H1 (cell line): ENCODE data around the gene GLP1R. TPM values are rescaled to one million over a fixed set of nuclear protein-coding genes. Genes with fewer than 3 reads are reported as not detected.

Experiments
- CTCF ChIA-PET: fragments of 300-600 bp; sonication (Branson Sonifier 250); formaldehyde crosslinking; loops from one replicate; lab custom pipeline; 2021; ENCODE audit not compliant: partially characterized antibody; lab: Charles Lee
- POLR2A ChIA-PET: fragments of 300-600 bp; sonication (Branson Sonifier 250); formaldehyde crosslinking; loops from one replicate; lab custom pipeline; 2021; ENCODE audit warnings: inconsistent platforms; ENCODE audit not compliant: partially characterized antibody; lab: Charles Lee
- DNase-seq, 2 experiments: peaks; one replicate each; pipeline versions ENCODE4 v3.0.0 to v3.0.0-alpha.2; 2010 to 2022; ENCODE audit warnings: low spot score in 2 of 2, low read depth in 1 of 2, mixed read lengths in 1 of 2
- FAIRE-seq: peaks from 2 replicates; lab custom pipeline; 2011; peaks lifted over from hg19 to GRCh38; lab: Jason Lieb, UNC
- H2AFZ ChIP-seq: 2 replicates; pipeline ENCODE4 v1.8.1; 2012; ENCODE audit warnings: low read length, inconsistent platforms
- H2AK5ac ChIP-seq: 2 replicates; pipeline ENCODE4 v1.6.1; 2013; ENCODE audit warnings: low read depth, low read length
- H2BK120ac ChIP-seq: replicated peaks from 2 replicates; pipeline ENCODE3; 2013; ENCODE audit warnings: low read depth, low read length, inconsistent platforms
- H2BK12ac ChIP-seq: 2 replicates; pipeline ENCODE4 v1.6.1; 2013; ENCODE audit warnings: low read depth, low read length
- H2BK15ac ChIP-seq: 2 replicates; pipeline ENCODE4 v1.6.1; 2013; ENCODE audit warnings: low read length
- H2BK20ac ChIP-seq: 2 replicates; pipeline ENCODE4 v1.6.1; 2013; ENCODE audit warnings: low read length
- H2BK5ac ChIP-seq: 2 replicates; pipeline ENCODE4 v1.6.1; 2013; ENCODE audit warnings: low read depth, low read length
- H3K14ac ChIP-seq: 2 replicates; pipeline ENCODE4 v1.6.1; 2013; ENCODE audit warnings: inconsistent platforms; ENCODE audit not compliant: insufficient read length
- H3K18ac ChIP-seq: 2 replicates; pipeline ENCODE4 v1.6.1; 2013; ENCODE audit warnings: low read length; ENCODE audit errors: extremely low read depth
- H3K23ac ChIP-seq: 2 replicates; pipeline ENCODE4 v1.6.1; 2013; ENCODE audit warnings: inconsistent platforms; ENCODE audit not compliant: insufficient read length
- H3K23me2 ChIP-seq: 2 replicates; pipeline ENCODE4 v1.6.1; 2013; ENCODE audit warnings: low read depth, low read length
- H3K27ac ChIP-seq: 2 replicates; pipeline ENCODE4 v1.6.1; 2011; ENCODE audit warnings: low read depth, low read length, inconsistent platforms
- H3K27me3 ChIP-seq, 4 experiments: replicated peaks in 1 of 4; 1 replicate in 1 of 4; 2 replicates in 3 of 4; pipeline versions ENCODE4 v1.6.1 to v1.8.1; 2011 to 2013; ENCODE audit warnings: low read length in 3 of 4, mild to moderate bottlenecking in 3 of 4, inconsistent platforms in 2 of 4, mixed read lengths in 2 of 4, moderate library complexity in 1 of 4; ENCODE audit not compliant: control insufficient read depth in 3 of 4, insufficient read depth in 3 of 4; ENCODE audit errors: extremely low read depth in 1 of 4
- H3K36me3 ChIP-seq, 4 experiments: 2 replicates each; pipeline versions ENCODE4 v1.6.1 to v1.8.1; 2011 to 2013; ENCODE audit warnings: mild to moderate bottlenecking in 4 of 4, low read length in 3 of 4, moderate library complexity in 2 of 4, control low read depth in 1 of 4, inconsistent platforms in 1 of 4; ENCODE audit not compliant: insufficient read depth in 4 of 4, control insufficient read depth in 2 of 4
- H3K4ac ChIP-seq: replicated peaks from 2 replicates; pipeline ENCODE3; 2013; ENCODE audit warnings: low read length, low read depth, mixed read lengths, inconsistent platforms; ENCODE audit not compliant: insufficient read length
- H3K4me1 ChIP-seq, 4 experiments: replicated peaks in 1 of 4; 1 replicate in 1 of 4; 2 replicates in 3 of 4; pipeline versions ENCODE4 v1.6.1 to v1.8.1; 2011 to 2013; ENCODE audit warnings: low read length in 3 of 4, inconsistent platforms in 2 of 4, mixed read lengths in 1 of 4; ENCODE audit not compliant: insufficient read depth in 4 of 4, control insufficient read depth in 3 of 4
- H3K4me2 ChIP-seq, 2 experiments: 2 replicates each; pipeline versions ENCODE4 v1.6.1 to v1.8.1; 2011 to 2013; ENCODE audit warnings: low read depth in 2 of 2, low read length in 2 of 2, control low read depth in 1 of 2, inconsistent platforms in 1 of 2, mild to moderate bottlenecking in 1 of 2; ENCODE audit not compliant: insufficient read depth in 1 of 2
- H3K4me3 ChIP-seq, 4 experiments: fragments of 200-600, 300-600 bp in 1 of 4; sonication (generic), shearing (Covaris generic), sonication (Bioruptor Twin) in 1 of 4; 2 replicates each; pipeline versions ENCODE4 v1.5.1 to v1.8.1; 2011 to 2016; ENCODE audit warnings: low read length in 4 of 4, low read depth in 3 of 4, control low read depth in 2 of 4, inconsistent platforms in 2 of 4, mild to moderate bottlenecking in 2 of 4, mixed read lengths in 1 of 4, moderate library complexity in 1 of 4; ENCODE audit not compliant: insufficient read depth in 2 of 4; ENCODE audit errors: extremely low read depth in 1 of 4
- H3K56ac ChIP-seq: replicated peaks from 2 replicates; pipeline ENCODE3; 2013; ENCODE audit warnings: low read depth, mild to moderate bottlenecking, mixed read lengths, low read length, inconsistent platforms; ENCODE audit not compliant: insufficient read length
- H3K79me1 ChIP-seq: 2 replicates; pipeline ENCODE4 v1.6.1; 2013; ENCODE audit warnings: low read depth, low read length, control low read depth
- H3K79me2 ChIP-seq, 2 experiments: 2 replicates each; pipeline versions ENCODE4 v1.6.1 to v1.8.1; 2012 to 2013; ENCODE audit warnings: low read length in 2 of 2, mild to moderate bottlenecking in 2 of 2, inconsistent platforms in 1 of 2; ENCODE audit not compliant: insufficient read depth in 2 of 2, control insufficient read depth in 1 of 2
- H3K9ac ChIP-seq, 4 experiments: replicated peaks in 1 of 4; 1 replicate in 1 of 4; 2 replicates in 3 of 4; pipeline versions ENCODE4 v1.6.1 to v1.8.1; 2011 to 2013; ENCODE audit warnings: low read depth in 3 of 4, low read length in 3 of 4, control low read depth in 2 of 4, mild to moderate bottlenecking in 2 of 4, moderate library complexity in 2 of 4, inconsistent platforms in 1 of 4; ENCODE audit errors: extremely low read depth in 1 of 4
- H3K9me3 ChIP-seq, 2 experiments: 2 replicates each; pipeline versions ENCODE4 v1.6.1 to v1.8.1; 2012 to 2013; ENCODE audit warnings: mild to moderate bottlenecking in 2 of 2, moderate library complexity in 2 of 2, control low read depth in 1 of 2, inconsistent platforms in 1 of 2, low read depth in 1 of 2, low read length in 1 of 2, mixed read lengths in 1 of 2; ENCODE audit not compliant: insufficient read depth in 2 of 2
- H4K20me1 ChIP-seq, 2 experiments: replicated peaks in 1 of 2; 2 replicates each; pipeline versions ENCODE3 to v1.8.1; 2011 to 2013; ENCODE audit warnings: inconsistent platforms in 2 of 2, low read length in 2 of 2, mild to moderate bottlenecking in 1 of 2; ENCODE audit not compliant: insufficient read depth in 2 of 2, control insufficient read depth in 1 of 2
- H4K5ac ChIP-seq: 2 replicates; pipeline ENCODE4 v1.6.1; 2013; ENCODE audit warnings: low read length, low read depth, mixed read lengths, inconsistent platforms; ENCODE audit not compliant: insufficient read length
- H4K8ac ChIP-seq: 2 replicates; pipeline ENCODE4 v1.8.0; 2013; ENCODE audit warnings: mild to moderate bottlenecking, moderate library complexity, low read length, inconsistent platforms; ENCODE audit not compliant: insufficient read depth; ENCODE audit errors: extremely low read depth
- H4K91ac ChIP-seq: replicated peaks from 2 replicates; pipeline ENCODE3; 2013; ENCODE audit warnings: low read length, mixed read lengths, inconsistent platforms; ENCODE audit not compliant: insufficient read length
- BRCA1 ChIP-seq: IDR thresholded peaks from 2 replicates; pipeline ENCODE4 v1.6.1; 2012; ENCODE audit warnings: low read depth, low read length, improper control_type of control experiment
- HDAC2 ChIP-seq, 2 experiments: fragments of 300-600 bp in 1 of 2; sonication (generic) in 1 of 2; IDR thresholded peaks; 2 replicates each; pipeline ENCODE4 v1.6.1; 2011 to 2012; ENCODE audit warnings: low read depth in 2 of 2, low read length in 2 of 2, mild to moderate bottlenecking in 2 of 2, moderate library complexity in 2 of 2, borderline replicate concordance in 1 of 2, inconsistent platforms in 1 of 2
- JUN ChIP-seq: IDR thresholded peaks from 2 replicates; pipeline ENCODE4 v1.6.1; 2011; ENCODE audit warnings: low read depth, mild to moderate bottlenecking, improper control_type of control experiment, low read length
- JUND ChIP-seq: IDR thresholded peaks from 2 replicates; pipeline ENCODE4 v1.6.1; 2011; ENCODE audit warnings: mild to moderate bottlenecking, improper control_type of control experiment, low read length
- KDM1A ChIP-seq: fragments of 200-600, 300-600 bp; sonication (generic); IDR thresholded peaks from 2 replicates; pipeline ENCODE4 v1.7.1; 2016; ENCODE audit warnings: mild to moderate bottlenecking, low read length, borderline replicate concordance
- KDM5A ChIP-seq: fragments of 200-600 bp; IDR thresholded peaks from 2 replicates; pipeline ENCODE4 v1.7.1; 2012; ENCODE audit warnings: mild to moderate bottlenecking, low read length, inconsistent platforms, mixed read lengths
- RBBP5 ChIP-seq: IDR thresholded peaks from 2 replicates; pipeline ENCODE4 v1.7.1; 2012; ENCODE audit warnings: low read depth, mild to moderate bottlenecking, inconsistent platforms, low read length, moderate library complexity, borderline replicate concordance
- RFX5 ChIP-seq: IDR thresholded peaks from 2 replicates; pipeline ENCODE4 v1.6.1; 2011; ENCODE audit warnings: low read depth, low read length, improper control_type of control experiment, borderline replicate concordance
- RXRA ChIP-seq: IDR thresholded peaks from 2 replicates; pipeline ENCODE4 v1.6.1; 2011; ENCODE audit warnings: low read depth, mild to moderate bottlenecking, low read length, moderate library complexity; ENCODE audit not compliant: insufficient read depth
- SIN3A ChIP-seq, 2 experiments: IDR thresholded peaks in 1 of 2; conservative IDR thresholded peaks in 1 of 2; 2 replicates each; pipeline ENCODE4 v1.6.1; 2011 to 2012; ENCODE audit warnings: low read length in 2 of 2, improper control_type of control experiment in 1 of 2, low read depth in 1 of 2, mild to moderate bottlenecking in 1 of 2
- SUZ12 ChIP-seq: fragments of 200-600 bp; sonication (generic); IDR thresholded peaks from 2 replicates; pipeline ENCODE4 v1.6.1; 2012; ENCODE audit warnings: mild to moderate bottlenecking, inconsistent platforms, low read length, moderate library complexity, mixed read lengths
- TEAD4 ChIP-seq: IDR thresholded peaks from 2 replicates; pipeline ENCODE4 v1.6.1; 2012; ENCODE audit warnings: low read depth, low read length, inconsistent platforms, mixed read lengths
- WGBS, 2 experiments: shearing (Covaris generic) in 1 of 2; methylation state at CpG; one replicate each; pipeline versions ENCODE4 v1.1.6 to v1.1.7; 2013 to 2015; ENCODE audit warnings: low lambda C conversion rate in 2 of 2, mixed read lengths in 2 of 2, inconsistent platforms in 1 of 2, low coverage in 1 of 2, missing lambda C conversion rate in 1 of 2; ENCODE audit not compliant: insufficient replicate concordance in 2 of 2, insufficient coverage in 1 of 2, insufficient read length in 1 of 2; ENCODE audit errors: extremely low coverage in 1 of 2, missing lambda C conversion rate in 1 of 2; 5-methylcytosine and 5-hydroxymethylcytosine counted together
- polyA plus RNA-seq, 7 experiments: library from polyadenylated mRNA; depleted of rRNA in 3 of 7; stranded (reverse) in 5 of 7; unstranded in 2 of 7; fragments of >200 nt in 5 of 7; fragments of 200-250 nt in 2 of 7; gene quantifications; 1 replicate in 5 of 7; 2 replicates in 1 of 7; 4 replicates in 1 of 7; pipeline versions ENCODE4 v1.2.1 to v1.2.3, GENCODE V29; 2011 to 2013; ENCODE audit warnings: missing spikeins in 2 of 7, mixed read lengths in 2 of 7
- total RNA-seq: library from RNA; stranded (reverse); fragmentation: NEBNext Ultra II Directional; extraction: Animal tissue kit (Norgen Biotek cat#: 25700); gene quantifications from 2 replicates; pipeline ENCODE4 v1.2.1, GENCODE V29; 2021

GLP1R gene
- total and polyA plus RNA-seq, 2 of the 8 experiments (the other 6 are each of a cell fraction or from before 2014, with no cell fraction given), result 2.6 to 2.7 TPM

DNA sequence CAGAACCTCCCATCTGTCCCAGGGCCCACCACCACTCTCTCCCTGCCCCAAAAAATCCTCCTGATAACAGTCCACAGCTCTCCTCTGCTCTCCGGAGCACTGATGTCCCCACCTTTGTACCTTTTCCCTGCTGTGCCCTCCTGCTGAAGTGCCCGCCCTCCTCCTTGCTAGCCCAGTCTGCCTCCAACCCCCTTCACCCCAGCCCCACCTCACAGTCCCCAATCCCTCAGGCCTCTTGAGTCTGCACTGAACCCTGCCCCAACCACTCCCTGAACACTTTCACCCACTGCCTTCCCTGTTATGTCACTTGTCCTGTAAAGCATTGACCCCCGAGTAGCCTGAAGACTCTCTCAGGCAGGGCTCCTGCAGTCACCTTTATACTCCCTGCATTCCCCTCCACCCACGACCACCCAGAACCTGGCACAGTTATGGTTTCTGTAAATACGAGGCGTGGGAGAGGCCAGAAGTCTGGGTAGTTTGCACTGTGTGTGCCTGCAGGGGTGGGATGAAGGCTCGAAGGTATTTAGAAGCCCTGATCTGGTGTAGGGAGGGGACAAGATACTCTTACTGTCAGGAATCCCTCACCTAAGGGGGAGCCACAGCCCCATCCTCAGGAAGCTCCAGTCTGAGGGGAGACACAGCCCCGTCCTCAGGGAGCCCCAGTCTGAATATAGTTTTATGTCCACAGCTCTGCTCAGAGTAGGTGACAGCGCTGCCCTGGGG lies 5.4 kb downstream of the GLP1R start:
- Histone ChIP-seq H4K8ac (no peak overlapping the region), H3K36me3 (peaks cover 0 to 3% (median 2%) of the 10 kb centered on the region in 4 experiments; a peak in 2 of 8 replicates), H2BK5ac (no peak overlapping the region), H3K9me3 (no peaks in the 10 kb centered on the region), H4K5ac (no peak overlapping the region), H3K18ac (no peak overlapping the region), H4K91ac (no peak overlapping the region), H4K20me1 (peaks cover 3 to 11% of the 10 kb centered on the region in 2 experiments), H3K4ac (no peak overlapping the region), H3K56ac (no peak overlapping the region), H3K14ac (no peak overlapping the region), H2AK5ac (no peak overlapping the region), H3K23ac (no peak overlapping the region), H3K79me1 (0 out of 2 replicates have a peak, but pooled peaks cover 2% of the 10 kb centered on the region), H3K27me3 (peaks cover 3 to 17% (median 12%) of the 10 kb centered on the region in 4 experiments), H2AFZ (no peak overlapping the region), H2BK15ac (no peak overlapping the region), H3K4me1 (peaks cover 0 to 15% (median 5%) of the 10 kb centered on the region in 4 experiments; a peak in 6 of 7 replicates), H3K4me3 (no peak overlapping the region), H3K4me2 (no peak overlapping the region), H3K9ac (no peak overlapping the region), H2BK12ac (no peak overlapping the region), H2BK20ac (no peak overlapping the region), H3K79me2 (no peaks in the 10 kb centered on the region), H2BK120ac (no peak overlapping the region), H3K27ac (no peak overlapping the region), H3K23me2 (peaks cover 3% of the 10 kb centered on the region; the same call in 1 of the 2 replicates)
- ChIA-PET CTCF (interaction anchor here (1.0 to 2.1 kb wide), 9 partner anchors 14 to 106 kb away, joined by 3 to 10 read pairs (median 4); no protein-coding TSS in a partner anchor), POLR2A (interaction anchor here (1.3 to 2.3 kb wide), 2 partner anchors 12 to 17 kb away, joined by 4 to 7 read pairs; no protein-coding TSS in a partner anchor)
- DNase-seq, result no peak
- WGBS, 2 experiments, result 76% methylated on average over 9 of the region's 9 CpGs; no CpG with 5 or more reads in 1 of the 2 experiments
- no peak for FAIRE-seq
- no peak for TF ChIP-seq SIN3A (conservative IDR thresholded peaks at IDR 0.05 in 1 of 2, IDR thresholded peaks at IDR 0.05 in 1 of 2; ENCODE audit: low read depth in 1 of 2, low read length in 2 of 2)
- no peak for TF ChIP-seq RBBP5
- TF ChIP-seq JUN, result no peak
- no peak for TF ChIP-seq SUZ12
- TF ChIP-seq BRCA1, result no peak
- no peak for TF ChIP-seq RFX5
- TF ChIP-seq RXRA, result no peak
- TF ChIP-seq JUND, result no peak
- no peak for TF ChIP-seq HDAC2 (IDR thresholded peaks at IDR 0.05; ENCODE audit: borderline replicate concordance in 1 of 2, low read depth in 2 of 2, low read length in 2 of 2)
- TF ChIP-seq TEAD4, result no peak
- no peak for TF ChIP-seq KDM5A
- no peak for TF ChIP-seq KDM1A
